Measurements from ENCODE around the gene CD200R1L. TPM values are rescaled to one million over a fixed set of nuclear protein-coding genes. Genes with fewer than 3 reads are reported as not detected.

Gene CD200R1L
- total and polyA plus RNA-seq, 2 of the 4 experiments (the other 2 are of a cell fraction): not detected

GRCh38 chr3:112855883-112856282 is 9.2 kb upstream of the CD200R1L start:
- H3K14ac ChIP-seq (replicated peaks; ENCODE audit: low read depth, low read length): no peak overlapping the region
- H3K56ac ChIP-seq (ENCODE audit: extremely low read depth, insufficient read depth, low read length): no peak overlapping the region
- H3K27ac ChIP-seq (ENCODE audit: insufficient read depth, low read length): no peak overlapping the region
- H2BK15ac ChIP-seq (ENCODE audit: low read depth, low read length): no peak overlapping the region
- dilution Hi-C loops (cut with HindIII; ENCODE audit: low sequenced_read_pairs, unreplicated experiment) (no loop called here), in situ Hi-C loops (cut with MboI; ENCODE audit: low sequenced_read_pairs) (no loop called here), intact Hi-C loops (cut with micrococcal nuclease) (no loop called here)
- no peak overlapping the region for H2BK20ac ChIP-seq (ENCODE audit: low read depth, low read length)
- no peak overlapping the region for H3K9ac ChIP-seq (ENCODE audit: low read depth, low read length)
- 0 out of 2 replicates have a peak, but pooled peaks cover 2% of the 10 kb centered on the region for H3K9me3 ChIP-seq (ENCODE audit: control insufficient read depth, insufficient read depth, low read length)
- no peak for ATAC-seq (ENCODE audit: low read depth)
- ChIA-PET CTCF (no interaction called here), POLR2A (ENCODE audit: unreplicated experiment) (interaction anchor here (0.7 kb wide), 1 partner anchor 11 kb away, joined by 3 read pairs; no protein-coding TSS in a partner anchor)
- no peak overlapping the region for H3K18ac ChIP-seq (ENCODE audit: low read depth, low read length)
- no peaks in the 10 kb centered on the region for H3K79me1 ChIP-seq (ENCODE audit: low read depth in 1 of 2, low read length in 2 of 2)
- no peaks in the 10 kb centered on the region for H3K9me1 ChIP-seq (ENCODE audit: insufficient read depth, low read length)
- no peaks in the 10 kb centered on the region for H3K4me1 ChIP-seq (ENCODE audit: control insufficient read depth, insufficient read depth, low read length)
- TF ChIP-seq MXI1 (IDR thresholded peaks at IDR 0.05; ENCODE audit: borderline replicate concordance, low read depth, low read length) (no peak), CTCF (conservative IDR thresholded peaks at IDR 0.05; ENCODE audit: low read depth, low read length) (no peak), ELK1 (IDR thresholded peaks at IDR 0.05; ENCODE audit: borderline replicate concordance, low read depth, low read length) (no peak), CHD1 (IDR thresholded peaks at IDR 0.05; ENCODE audit: low read depth, low read length) (no peak), RAD21 (IDR thresholded peaks at IDR 0.05; ENCODE audit: low read length) (no peak), CEBPB (IDR thresholded peaks at IDR 0.05; ENCODE audit: low read depth, low read length) (no peak), BHLHE40 (IDR thresholded peaks at IDR 0.05; ENCODE audit: low read depth, low read length) (no peak), RCOR1 (IDR thresholded peaks at IDR 0.05; ENCODE audit: insufficient replicate concordance, low read length) (no peak), FOS (IDR thresholded peaks at IDR 0.05; ENCODE audit: low read depth, low read length) (no peak), NFE2L2 (IDR thresholded peaks at IDR 0.05; ENCODE audit: low read depth, low read length) (no peak), POLR2A (IDR thresholded peaks at IDR 0.05; ENCODE audit: low read depth, low read length) (no peak), RFX5 (IDR thresholded peaks at IDR 0.05; ENCODE audit: low read depth, low read length) (no peak)
- no peak overlapping the region for H2AK9ac ChIP-seq (replicated peaks; ENCODE audit: low read depth, low read length, poor library complexity)
- no peak overlapping the region for H4K5ac ChIP-seq (ENCODE audit: low read depth, low read length)
- H4K20me1 ChIP-seq (ENCODE audit: insufficient read depth, low read length): no peaks in the 10 kb centered on the region
- no peak overlapping the region for H3K4me3 ChIP-seq (ENCODE audit: insufficient read depth, low read depth, low read length)
- H4K91ac ChIP-seq (ENCODE audit: insufficient read depth, low read depth, low read length): no peak overlapping the region
- DNase-seq: no peak
- no peak overlapping the region for H2BK5ac ChIP-seq (ENCODE audit: low read depth, low read length, poor library complexity, severe bottlenecking)
- no peaks in the 10 kb centered on the region for H3K27me3 ChIP-seq (ENCODE audit: control insufficient read depth, insufficient read depth, low read length)
- H2BK120ac ChIP-seq (ENCODE audit: low read depth, low read length): no peak overlapping the region
- no peak overlapping the region for H2AK5ac ChIP-seq (ENCODE audit: low read depth, low read length)
- H3K36me3 ChIP-seq (ENCODE audit: control insufficient read depth, insufficient read depth, low read length): no peaks in the 10 kb centered on the region
- BruUV-seq (replicated peaks): no TSS peak
- H4K8ac ChIP-seq (ENCODE audit: low read depth in 2 of 2, low read length in 2 of 2): no peak overlapping the region
- H2AFZ ChIP-seq (replicated peaks; ENCODE audit: low read length, poor library complexity): no peak overlapping the region
- H3K4me2 ChIP-seq (ENCODE audit: low read depth, low read length): no peak overlapping the region
- no peak overlapping the region for H3K4ac ChIP-seq (ENCODE audit: low read depth, low read length)
- no peak overlapping the region for H3K23ac ChIP-seq (ENCODE audit: low read depth, low read length)
